ENCODE measurements around the gene ADAM12.
A peak's percentile ranks its signal among the peaks of the same experiment; 100 is the strongest.

The ADAM12 gene

DNA sequence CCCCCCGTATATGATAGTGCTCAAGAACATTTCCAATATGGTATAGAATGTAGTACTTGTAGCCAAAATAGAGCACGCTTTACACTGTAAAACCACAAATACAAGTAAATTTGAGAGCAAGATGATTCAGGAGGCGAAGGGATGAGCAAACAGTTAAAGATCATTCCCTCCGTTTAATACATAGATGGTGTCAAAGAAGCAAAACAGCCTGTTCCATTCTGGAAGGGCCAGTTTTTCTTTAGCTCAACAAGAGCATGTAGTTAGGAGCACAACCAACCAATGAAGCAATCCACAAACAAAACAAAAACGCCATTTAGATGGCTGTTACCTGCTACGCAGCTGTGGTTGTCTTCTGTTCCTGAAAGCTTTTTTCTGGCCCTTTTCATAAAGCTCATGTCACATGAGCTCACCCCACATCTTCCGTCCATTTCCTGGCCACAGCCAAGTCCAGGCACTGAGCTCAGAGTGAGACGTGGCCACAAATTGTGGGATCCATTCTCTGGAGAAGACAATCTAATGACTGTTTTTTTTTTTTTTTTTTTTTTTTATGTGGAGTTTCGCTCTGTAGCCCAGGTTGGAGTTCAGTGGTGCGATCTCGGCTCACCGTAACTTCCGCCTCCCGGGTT, 306.3 kb downstream of the ADAM12 start:
- DNase-seq (ENCODE audit: low spot score) = no peak

DNA sequence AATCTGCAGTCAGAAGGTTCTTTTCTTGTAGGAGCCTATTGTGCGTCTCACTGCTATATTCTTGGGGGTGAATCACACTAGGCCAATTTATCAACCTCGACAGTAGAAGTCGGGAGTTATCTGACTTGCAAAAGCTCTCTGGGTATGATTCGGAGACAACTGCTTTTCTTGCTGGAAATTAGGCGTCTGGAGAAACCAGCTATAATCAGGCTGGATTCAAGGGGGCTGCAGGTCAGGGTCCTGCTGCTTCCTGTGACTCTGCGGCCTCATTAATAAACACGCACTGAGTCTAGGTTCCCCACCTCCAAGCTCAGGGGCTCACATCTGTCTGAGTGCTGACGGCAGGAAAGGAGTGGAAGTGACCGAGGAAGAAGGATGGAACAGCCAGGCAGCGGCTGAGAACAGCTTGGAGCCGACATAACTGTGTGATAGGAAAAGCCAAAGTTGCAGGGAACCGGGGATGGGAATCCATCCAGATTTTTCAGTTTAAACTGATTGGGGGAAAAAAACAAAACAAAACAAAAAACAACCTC, 307.3 kb downstream of the ADAM12 start:
- no peak for DNase-seq (ENCODE audit: low spot score)

DNA sequence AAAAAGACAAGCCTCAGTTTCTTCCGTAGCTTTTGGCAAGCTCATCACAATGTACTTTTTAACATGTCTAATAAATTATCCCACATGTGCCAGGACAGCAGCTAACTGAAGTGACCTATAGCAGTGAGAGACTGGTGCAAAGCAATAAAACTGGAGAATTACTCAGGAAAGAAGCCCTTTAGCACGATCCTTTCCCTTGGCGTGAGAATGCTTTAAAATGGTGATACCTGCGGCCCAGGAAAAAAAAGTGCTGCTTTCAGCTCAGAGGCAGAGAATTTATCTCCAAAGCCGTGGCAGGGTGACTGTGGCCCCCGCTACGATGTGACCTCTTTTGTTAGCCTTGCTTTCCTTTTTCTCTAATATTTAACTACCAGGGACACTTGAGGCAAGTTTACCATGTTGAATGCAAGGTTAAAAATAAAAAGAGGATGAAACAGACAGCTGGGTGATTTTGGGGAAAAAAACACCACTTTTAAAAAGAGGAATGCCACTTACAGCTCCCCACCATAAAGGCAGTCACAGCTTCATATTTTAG, 307.9 kb downstream of the ADAM12 start:
- DNase-seq (ENCODE audit: low spot score) = no peak

DNA sequence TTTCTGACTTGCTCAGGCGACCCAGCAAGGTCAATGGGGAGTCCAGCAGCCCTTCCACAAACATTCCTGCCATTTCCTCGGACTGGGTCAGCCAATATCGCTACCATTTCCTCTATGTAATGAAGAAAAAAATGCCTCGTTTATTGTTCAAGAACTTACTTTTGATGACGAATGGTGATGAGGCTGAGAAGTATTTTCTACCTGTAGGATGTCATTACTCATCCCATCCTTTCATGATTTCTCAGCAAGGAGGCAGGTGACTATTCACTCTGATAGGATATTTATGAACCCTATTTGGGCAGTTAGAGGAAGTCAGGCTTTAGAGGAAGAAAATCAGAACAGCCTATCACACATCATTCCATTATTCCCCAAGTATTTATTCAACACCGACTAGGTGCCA, 313.3 kb downstream of the ADAM12 start:
- DNase-seq (ENCODE audit: low spot score) = no peak

GRCh38 chr10:126074291-126074690, 314.0 kb downstream of the ADAM12 start:
- DNase-seq (ENCODE audit: low spot score) = no peak

- DNase-seq (ENCODE audit: low spot score) = no peak
Measured at GRCh38 chr10:126073606-126074005, 314.7 kb downstream of the ADAM12 start.

DNA sequence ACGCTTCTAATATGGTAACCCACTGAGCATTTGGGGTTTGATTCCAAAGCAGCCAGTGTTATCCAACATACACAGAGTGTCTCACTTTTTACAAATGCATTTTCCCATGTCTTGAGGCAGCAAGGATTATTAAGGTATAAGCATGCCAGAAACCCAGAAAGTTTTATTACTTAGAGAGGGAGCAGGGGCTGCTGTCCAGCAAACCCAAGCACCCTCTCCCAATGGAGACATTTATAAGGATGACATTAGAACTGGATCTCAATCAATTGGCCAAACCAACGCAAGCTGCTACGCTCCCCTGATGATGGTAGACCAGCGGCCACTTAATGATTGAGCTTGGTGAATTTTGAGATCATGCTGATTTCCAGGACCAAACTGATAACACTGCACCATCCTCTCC, 315.7 kb downstream of the ADAM12 start:
- DNase-seq (ENCODE audit: low spot score) = no peak

- no peak for DNase-seq (ENCODE audit: low spot score)
Measured at GRCh38 chr10:126070476-126071215, 317.6 kb downstream of the ADAM12 start.

DNA sequence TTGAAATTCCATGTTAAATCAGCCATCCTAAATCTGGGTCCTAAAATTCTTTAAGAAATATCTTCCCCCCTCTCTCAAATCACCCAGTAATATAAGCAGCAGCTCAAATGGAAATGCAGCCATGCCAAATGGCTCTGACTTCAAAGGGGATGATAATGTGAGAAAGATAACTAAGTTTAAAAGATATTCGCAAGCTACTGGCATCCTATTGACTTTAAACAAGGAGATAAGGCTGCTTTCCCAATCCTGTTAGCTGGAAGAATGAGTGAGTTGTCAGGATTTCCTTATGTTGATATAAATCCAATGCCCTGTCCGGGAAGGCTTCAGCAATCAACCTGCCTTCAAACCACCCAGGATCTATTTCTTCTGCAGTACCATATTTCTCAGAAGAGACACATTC, 320.0 kb downstream of the ADAM12 start:
- no peak for DNase-seq (ENCODE audit: low spot score)

DNA sequence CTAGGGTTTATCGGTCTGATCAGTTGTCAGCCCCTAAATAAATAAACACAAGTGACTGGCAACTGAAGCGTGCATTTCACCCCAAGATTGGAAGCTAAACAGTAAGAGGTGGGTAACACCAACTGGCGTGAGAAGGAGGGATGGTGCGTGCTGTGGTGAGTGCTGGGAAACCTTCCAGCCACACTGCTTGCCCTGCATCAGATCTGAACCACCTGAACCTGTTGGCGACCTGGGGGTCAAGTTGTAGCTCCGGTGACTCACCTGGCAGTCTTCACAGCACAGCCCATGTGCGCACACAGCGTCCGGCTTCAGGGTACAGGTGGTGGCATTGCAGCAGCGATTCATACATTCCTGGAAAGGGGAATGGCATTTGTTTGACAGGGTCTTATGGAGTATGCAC, 321.8 kb downstream of the ADAM12 start:
- no peak for DNase-seq (ENCODE audit: low spot score)

- DNase-seq (ENCODE audit: low spot score) = no peak
Measured at GRCh38 chr10:126065751-126066377, 322.4 kb downstream of the ADAM12 start.

- no peak for DNase-seq (ENCODE audit: low spot score)
Measured at GRCh38 chr10:126064512-126064911, 323.8 kb downstream of the ADAM12 start.

GRCh38 chr10:126063353-126063791, 324.9 kb downstream of the ADAM12 start:
- no peak for DNase-seq (ENCODE audit: low spot score)

- DNase-seq (ENCODE audit: low spot score) = peak; percentile 83
Measured at GRCh38 chr10:126062131-126063032, 325.9 kb downstream of the ADAM12 start.

DNA sequence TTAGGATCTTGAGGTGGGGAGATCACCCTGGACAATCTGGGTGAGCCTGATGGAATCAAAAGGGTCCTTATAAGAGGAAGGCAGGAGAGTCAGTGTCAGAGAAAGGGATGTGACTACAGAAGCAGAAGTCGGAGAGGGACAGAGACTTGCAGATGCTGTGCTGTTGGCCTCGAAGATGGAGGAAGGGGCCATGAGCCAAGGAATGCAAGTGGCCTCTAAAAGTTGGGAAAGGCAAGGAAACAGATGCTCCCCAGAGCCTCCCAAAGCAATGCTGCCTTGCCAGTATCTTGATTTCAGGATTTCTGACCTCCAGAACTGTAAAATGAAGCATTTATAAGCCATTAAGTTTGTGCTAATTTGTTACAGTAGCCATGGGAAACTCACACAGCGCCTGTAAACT, 326.8 kb downstream of the ADAM12 start:
- no peak for DNase-seq (ENCODE audit: low spot score)

- DNase-seq (ENCODE audit: low spot score) = no peak
Measured at GRCh38 chr10:126060261-126060931, 327.9 kb downstream of the ADAM12 start.

- DNase-seq (ENCODE audit: low spot score) = no peak
Measured at GRCh38 chr10:126059076-126059826, 329.0 kb downstream of the ADAM12 start.

DNA sequence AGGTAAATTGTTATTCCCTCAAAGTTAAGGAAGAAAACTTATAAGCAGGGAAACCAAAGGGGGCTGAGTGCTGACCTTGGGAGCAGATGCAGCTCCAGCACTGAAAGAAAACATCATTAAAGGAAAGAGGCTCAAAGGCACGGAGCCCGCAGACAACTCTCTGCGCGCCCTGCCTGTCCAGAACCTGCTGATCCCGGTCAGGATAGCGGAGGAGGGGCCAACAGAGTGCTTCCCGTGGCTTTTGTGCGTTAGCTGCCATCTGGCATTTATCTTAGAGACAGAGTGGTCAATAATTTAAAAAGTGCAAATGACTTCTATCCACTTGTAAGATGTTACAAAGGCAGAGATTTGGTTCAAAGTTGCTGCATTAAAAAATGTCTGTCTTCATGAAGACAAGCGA, 329.8 kb downstream of the ADAM12 start:
- no peak for DNase-seq (ENCODE audit: low spot score)

DNA sequence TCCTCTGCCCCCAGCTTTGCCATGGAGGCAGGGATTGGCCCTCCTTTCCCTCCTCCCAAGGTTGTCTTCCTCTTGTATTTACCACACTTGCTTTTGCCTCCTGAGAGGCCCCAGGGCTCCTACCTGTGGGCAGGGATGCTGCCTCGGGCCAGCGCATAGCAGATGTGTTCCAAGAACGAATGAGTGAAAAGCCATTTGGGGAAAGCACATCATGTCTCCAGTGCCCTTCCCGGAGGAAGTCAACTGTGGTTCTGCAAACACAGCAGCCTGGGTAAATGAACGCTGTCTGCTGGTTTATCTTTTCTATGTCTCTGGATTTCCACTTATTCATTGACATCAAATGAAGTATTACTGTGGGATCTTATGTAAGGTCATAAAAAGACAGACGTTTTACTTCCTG, 330.2 kb downstream of the ADAM12 start:
- DNase-seq (ENCODE audit: low spot score) = no peak

DNA sequence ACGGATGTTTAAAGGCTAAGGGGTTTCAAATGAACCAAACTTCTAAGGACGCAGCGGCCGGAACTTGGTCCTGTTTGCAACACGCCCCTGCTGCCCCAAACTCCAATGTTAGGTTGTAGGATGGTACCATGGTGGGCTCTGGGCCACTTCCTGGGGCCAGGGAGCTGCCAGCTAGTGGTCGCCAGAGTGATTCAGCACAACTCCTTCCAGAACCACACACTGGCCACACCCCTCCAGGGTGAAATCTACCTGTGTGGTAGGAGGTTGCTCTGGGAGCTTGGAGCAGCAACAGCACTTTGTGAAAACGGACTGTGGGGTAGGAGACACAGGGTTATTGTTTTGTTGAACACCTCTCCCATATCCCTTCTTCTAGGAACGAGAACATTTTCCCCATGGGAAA, 330.8 kb downstream of the ADAM12 start:
- no peak for DNase-seq (ENCODE audit: low spot score)

Measured in left forelimb (tissue), 1 donor.